Measurements from ENCODE around the gene EIF4E2. TPM values are rescaled to one million over a fixed set of nuclear protein-coding genes. Genes with fewer than 3 reads are reported as not detected.

Gene EIF4E2
- total RNA-seq, 4 donors from 2014 or later: 29.2 to 44.7 (median 34.6) TPM

DNA sequence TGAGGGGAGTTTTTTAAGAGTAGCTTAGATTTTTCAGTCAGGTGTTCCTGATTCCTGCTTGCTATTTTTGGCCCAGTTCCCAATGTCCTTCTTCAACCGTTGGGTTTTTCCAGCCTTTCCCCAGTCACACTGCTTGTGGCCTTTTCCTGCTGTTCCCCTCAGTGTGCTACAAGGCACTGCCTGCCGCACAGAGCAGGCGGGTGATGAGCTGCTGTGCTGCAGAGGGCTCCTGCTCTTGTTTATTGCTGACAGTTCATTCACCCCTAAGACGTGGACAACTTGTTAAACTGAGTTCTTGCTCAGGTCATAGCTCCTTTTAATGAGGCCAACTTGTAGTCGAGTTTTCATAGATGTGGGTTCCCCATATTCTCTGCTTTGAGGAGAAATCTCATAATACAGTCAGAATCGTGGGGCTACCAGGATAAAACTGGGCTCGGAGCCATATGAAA is 20.6 kb downstream of the EIF4E2 start:
- 77 to 78% methylated on average over 7 of the region's 7 CpGs for WGBS, 2 donors
- no peak for DNase-seq (ENCODE audit: low spot score in 2 of 2)
- intact Hi-C loops (cut with DNase I; ENCODE audit: low total_unique reads): no loop called here
- H3K4me3 ChIP-seq (ENCODE audit: low read depth, poor library complexity, severe bottlenecking): no peak overlapping the region
- TF ChIP-seq POLR2A (IDR thresholded peaks at IDR 0.05): no peak
- TF ChIP-seq, protein P1, sequence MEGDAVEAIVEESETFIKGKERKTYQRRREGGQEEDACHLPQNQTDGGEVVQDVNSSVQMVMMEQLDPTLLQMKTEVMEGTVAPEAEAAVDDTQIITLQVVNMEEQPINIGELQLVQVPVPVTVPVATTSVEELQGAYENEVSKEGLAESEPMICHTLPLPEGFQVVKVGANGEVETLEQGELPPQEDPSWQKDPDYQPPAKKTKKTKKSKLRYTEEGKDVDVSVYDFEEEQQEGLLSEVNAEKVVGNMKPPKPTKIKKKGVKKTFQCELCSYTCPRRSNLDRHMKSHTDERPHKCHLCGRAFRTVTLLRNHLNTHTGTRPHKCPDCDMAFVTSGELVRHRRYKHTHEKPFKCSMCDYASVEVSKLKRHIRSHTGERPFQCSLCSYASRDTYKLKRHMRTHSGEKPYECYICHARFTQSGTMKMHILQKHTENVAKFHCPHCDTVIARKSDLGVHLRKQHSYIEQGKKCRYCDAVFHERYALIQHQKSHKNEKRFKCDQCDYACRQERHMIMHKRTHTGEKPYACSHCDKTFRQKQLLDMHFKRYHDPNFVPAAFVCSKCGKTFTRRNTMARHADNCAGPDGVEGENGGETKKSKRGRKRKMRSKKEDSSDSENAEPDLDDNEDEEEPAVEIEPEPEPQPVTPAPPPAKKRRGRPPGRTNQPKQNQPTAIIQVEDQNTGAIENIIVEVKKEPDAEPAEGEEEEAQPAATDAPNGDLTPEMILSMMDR (IDR thresholded peaks at IDR 0.05): no peak

GRCh38 chr2:232573042-232573441 is 22.6 kb downstream of the EIF4E2 start:
- TF ChIP-seq POLR2A (IDR thresholded peaks at IDR 0.05): no peak
- TF ChIP-seq, protein P1 (IDR thresholded peaks at IDR 0.05): no peak
- intact Hi-C loops (cut with DNase I; ENCODE audit: low total_unique reads): no loop called here
- DNase-seq (ENCODE audit: low spot score in 2 of 2): no peak
- no peak overlapping the region for H3K4me3 ChIP-seq (ENCODE audit: low read depth, poor library complexity, severe bottlenecking)

DNA sequence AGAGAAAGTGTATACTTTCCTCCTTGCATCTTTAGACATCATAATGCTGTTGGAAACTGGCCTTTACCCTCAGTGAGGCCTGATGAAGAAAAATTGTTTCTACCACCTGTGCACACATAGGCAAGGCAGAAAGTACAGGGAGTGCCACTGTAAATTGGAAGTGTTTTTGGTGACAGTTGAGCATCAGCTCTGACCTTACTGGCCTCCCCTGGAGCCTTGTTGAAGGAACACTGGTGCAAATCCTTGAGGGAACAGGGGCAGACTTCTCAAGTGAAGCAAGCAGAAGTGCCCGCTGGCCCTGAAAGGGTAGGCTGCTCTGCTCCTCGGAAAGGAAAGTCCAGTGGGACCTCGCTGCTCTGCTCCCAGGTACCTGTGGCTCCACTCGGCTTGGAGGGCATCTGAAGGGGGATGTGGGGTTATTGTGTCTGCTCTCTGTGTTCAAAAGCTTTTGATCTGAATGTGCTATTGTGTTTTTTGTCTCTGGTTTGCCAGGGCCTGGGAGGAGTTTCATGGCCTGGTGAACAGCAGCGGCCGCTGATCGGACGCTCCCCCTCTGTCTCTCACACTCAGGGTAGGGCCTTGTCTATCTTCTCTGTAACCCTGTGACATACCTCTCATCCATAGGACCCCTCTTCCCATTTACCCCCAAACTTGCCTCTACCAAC is 23.4 kb downstream of the EIF4E2 start:
- 94% methylated on average over 8 of the region's 8 CpGs for WGBS, 2 donors
- intact Hi-C loops (cut with DNase I; ENCODE audit: low total_unique reads): no loop called here
- no peak for DNase-seq (ENCODE audit: low spot score in 2 of 2)
- no peak for TF ChIP-seq POLR2A (IDR thresholded peaks at IDR 0.05)
- TF ChIP-seq, protein P1 (IDR thresholded peaks at IDR 0.05): no peak
- H3K4me3 ChIP-seq (ENCODE audit: low read depth, poor library complexity, severe bottlenecking): no peak overlapping the region

DNA sequence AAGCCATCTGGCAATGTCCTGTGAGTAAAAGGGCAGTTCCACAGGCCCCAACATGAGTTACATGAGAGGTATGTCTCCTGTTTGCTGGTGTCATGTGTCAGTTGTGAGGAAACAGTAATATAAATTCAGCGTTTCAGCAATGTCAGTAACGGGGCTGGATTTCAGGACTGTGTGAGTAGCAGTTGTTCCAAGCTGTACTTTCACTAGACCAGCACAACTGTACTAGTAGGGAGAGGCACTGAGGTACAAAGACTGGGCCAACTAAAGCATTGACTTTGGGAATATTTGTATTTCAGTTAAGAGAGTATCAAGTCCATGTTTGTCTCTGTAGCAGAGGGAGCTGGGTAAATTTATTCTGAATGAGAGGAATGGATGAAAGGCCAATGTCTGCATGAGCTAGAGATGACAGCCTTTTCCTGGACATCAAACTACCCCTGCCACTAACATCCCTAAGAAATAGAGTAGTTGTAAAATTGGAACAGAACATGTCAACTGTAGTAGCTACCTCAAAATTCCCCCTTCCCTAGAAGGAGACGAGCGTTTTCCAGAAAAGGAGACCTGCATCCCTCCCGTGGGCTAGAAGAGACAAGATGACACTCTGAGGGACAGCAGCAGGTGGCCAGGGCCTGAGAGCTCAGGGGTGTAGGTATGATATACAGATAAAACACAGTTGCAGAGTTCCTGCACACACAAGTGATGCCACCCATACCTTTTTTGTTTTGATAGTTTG is 24.4 kb downstream of the EIF4E2 start:
- intact Hi-C loops (cut with DNase I; ENCODE audit: low total_unique reads): no loop called here
- no peak for DNase-seq (ENCODE audit: low spot score in 2 of 2)
- 89% methylated on average over 5 of the region's 5 CpGs for WGBS, 2 donors
- no peak for TF ChIP-seq POLR2A (IDR thresholded peaks at IDR 0.05)
- TF ChIP-seq, protein P1 (IDR thresholded peaks at IDR 0.05): no peak
- no peak overlapping the region for H3K4me3 ChIP-seq (ENCODE audit: low read depth, poor library complexity, severe bottlenecking)

DNA sequence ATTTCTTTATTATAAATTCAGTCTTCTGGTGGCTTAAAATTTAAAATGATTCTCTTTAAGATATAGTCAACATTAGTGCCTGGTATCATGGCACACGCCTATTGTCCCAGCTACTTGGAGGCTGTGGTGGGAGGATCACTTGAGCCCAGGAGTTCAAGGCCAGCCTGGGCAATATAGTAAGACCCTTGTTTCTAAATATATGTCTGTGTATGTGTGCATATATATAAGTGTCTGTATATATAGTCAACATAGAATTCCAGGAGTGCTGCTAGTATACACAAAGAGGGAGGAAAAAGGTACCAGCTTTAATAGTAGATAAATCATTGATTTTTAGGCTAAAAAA is 24.9 kb downstream of the EIF4E2 start:
- 90 to 100% methylated on average over 1 of the region's 1 CpG for WGBS, 2 donors
- no peak for DNase-seq (ENCODE audit: low spot score in 2 of 2)
- intact Hi-C loops (cut with DNase I; ENCODE audit: low total_unique reads): no loop called here

GRCh38 chr2:232576995-232577394 is 26.5 kb downstream of the EIF4E2 start:
- intact Hi-C loops (cut with DNase I; ENCODE audit: low total_unique reads): no loop called here
- WGBS, 2 donors: 83 to 98% methylated on average over 2 of the region's 2 CpGs
- H3K4me3 ChIP-seq (ENCODE audit: low read depth, poor library complexity, severe bottlenecking): no peak overlapping the region
- TF ChIP-seq POLR2A (IDR thresholded peaks at IDR 0.05): no peak
- TF ChIP-seq, protein P1 (IDR thresholded peaks at IDR 0.05): no peak
- DNase-seq (ENCODE audit: low spot score in 2 of 2): no peak

More for the DNA sequence above, 24.9 kb downstream of the EIF4E2 start:
- no peak overlapping the region for H3K4me3 ChIP-seq (ENCODE audit: low read depth, poor library complexity, severe bottlenecking)
- no peak for TF ChIP-seq POLR2A (IDR thresholded peaks at IDR 0.05)
